Stimulated activated naive CD4-positive, alpha-beta T cell (primary cell): ENCODE data around the gene NARS2.

ENCODE experiments used
- DNase-seq, 6 experiments: peaks; one replicate each; lab custom pipeline; 2025; lab: John Stamatoyannopoulos, UW

The NARS2 gene

DNA sequence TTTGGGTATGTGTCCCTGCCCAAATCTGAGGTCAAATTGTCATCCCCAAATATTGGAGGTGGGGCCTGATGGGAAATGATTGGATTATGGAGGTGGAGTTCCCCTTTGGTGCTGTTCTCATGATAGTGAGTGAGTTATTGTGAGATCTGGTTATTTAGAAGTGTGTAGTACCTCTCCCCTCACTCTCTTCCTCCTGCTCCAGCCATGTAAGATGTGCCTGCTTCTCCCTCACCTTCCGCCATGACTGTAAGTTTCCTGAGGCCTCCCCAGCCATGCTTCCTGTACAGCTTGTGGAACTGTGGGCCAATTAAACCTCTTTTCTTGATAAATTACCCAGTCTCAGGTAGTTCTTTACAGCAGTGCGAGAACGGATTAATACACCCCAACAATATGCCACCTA is 166.0 kb downstream of the NARS2 start:
- DNase-seq = no peak

DNA sequence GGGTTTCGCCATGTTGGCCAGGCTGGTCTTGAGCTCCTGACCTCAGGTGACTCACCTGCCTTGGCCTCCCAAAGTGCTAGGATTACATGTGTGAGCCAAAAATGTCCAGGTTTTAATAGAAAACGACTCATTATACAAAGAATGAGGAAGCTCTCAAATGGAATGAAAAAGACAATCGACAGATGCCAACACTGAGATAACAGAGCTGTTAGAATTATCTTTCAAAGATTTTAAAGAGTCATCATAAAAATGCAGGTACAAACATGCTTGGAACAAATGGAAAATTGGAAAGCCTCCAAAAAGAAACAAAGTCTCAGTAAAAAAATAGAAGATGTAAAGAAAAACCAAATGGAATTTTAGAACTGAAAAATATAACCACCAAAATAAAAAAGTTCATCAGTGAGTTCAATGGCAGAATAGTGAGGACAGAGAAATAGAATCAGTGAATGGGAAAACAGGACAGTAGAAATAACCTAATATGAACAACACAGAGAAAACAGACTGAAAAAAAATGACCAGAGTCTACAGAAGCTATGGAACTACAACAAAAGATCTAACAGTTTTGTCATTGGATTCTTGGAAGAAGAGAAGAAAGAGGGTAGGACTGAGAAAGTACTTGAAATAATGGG is 168.0 kb downstream of the NARS2 start:
- no peak for DNase-seq

DNA sequence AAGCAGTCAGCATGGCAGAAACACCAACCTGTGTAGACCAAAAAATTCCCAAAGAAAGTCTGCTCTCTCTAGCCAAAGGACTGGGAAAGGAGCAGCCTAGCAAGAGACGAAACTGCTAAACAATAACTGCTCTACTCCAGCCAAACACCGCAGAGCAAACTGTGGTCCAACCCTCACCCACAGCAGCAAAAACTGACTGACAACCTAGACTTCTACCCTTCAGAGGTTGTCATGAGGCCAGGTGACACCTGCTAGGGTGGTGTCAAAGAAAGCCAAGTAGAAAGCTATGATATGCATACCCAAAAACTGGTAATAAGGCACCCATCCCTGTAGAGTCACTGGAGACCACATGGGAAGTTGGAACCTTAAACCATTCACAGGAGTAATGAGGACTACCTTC is 168.9 kb downstream of the NARS2 start:
- no peak for DNase-seq

DNA sequence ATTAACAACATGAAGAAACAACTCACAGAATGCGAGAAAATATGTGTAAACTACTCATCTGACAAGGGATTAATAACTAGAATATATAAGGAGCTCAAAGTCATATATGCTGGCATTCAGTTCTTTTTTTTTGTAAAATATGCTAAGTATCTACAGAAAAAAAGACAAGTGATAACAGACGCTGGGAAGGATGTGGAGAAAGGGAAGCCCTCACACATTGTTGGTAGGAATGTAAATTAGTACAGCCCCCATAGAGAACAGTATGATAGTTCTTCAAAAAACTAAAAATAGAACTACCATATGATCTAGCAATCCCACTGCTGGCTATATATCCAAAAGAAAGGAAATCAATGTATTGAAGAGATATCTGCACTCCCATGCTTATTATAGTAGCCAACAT is 170.9 kb downstream of the NARS2 start:
- no peak for DNase-seq

DNA sequence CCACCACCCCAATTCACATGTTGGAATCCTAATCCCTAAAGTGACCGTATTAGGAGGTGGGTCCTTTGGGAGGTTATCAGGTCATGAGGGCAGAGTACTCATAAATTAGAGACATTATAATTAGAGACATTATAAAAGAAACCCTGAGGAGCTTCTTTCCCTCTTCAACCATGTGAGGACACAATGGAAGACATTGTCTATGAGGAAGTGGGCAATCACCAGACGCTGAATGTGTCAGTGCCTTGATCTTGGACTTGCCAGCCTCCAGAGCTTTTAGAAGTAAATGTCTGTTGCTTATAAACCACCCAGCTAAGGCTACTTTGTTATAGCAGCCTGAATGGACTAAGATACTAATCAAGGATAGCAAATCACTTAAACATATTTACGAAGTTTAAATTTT is 171.8 kb downstream of the NARS2 start:
- no peak for DNase-seq

DNA sequence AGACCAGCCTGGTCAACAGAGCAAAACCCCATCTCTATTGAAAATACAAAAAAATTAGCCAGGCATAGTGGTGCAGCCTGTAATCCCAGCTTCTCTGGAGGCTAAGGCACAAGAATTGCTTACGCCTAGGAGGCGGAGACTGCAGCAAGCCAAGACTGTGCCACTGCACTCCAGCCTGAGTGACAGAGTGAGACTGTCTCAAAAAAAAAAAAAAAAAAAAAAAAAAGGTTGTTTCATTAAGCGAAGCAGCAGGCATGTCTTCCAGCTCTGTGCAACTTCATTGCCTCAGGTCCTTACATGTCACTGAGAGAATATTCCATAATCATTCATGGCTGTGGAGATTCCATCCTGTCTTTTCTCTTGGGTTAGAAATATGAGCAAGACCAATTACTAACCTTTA is 174.0 kb downstream of the NARS2 start:
- no peak for DNase-seq

DNA sequence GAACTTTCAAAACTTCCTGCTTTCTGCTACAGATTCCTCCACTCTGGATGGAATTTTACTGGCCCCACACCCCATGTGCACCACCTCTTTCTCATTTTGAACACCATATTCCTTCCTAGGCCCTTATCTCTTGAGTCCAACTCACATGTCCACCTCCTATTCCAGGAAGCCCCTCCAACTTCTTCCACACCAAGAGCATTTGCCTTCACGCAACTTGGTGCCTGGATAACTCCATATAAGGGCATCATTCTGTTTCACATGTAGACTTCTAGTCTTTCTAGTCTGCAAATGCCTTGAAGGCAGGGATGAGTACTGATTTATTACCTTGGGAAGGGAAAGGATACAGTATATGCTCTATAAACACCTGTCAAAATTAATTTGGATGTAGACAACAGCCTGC is 174.5 kb downstream of the NARS2 start:
- no peak for DNase-seq

DNA sequence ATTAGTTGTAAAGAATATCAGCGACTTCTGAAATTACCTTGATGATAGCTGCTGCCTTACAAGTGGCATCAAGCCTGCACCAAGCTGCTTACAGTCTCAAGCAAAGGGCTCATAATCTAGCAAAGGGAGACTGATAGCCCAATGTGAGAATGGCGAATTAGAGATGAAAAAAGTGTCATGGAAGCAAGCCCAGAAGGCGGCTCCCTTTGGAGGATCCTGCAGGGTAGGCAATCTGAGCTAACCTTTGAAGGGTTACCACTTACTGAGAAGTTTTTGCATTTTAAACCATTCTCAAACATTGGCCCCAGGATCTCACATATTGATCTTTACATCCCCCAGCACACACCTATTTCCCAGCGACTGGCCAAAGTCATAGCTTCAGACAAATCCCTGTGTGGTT is 175.5 kb downstream of the NARS2 start:
- DNase-seq = no peak

DNA sequence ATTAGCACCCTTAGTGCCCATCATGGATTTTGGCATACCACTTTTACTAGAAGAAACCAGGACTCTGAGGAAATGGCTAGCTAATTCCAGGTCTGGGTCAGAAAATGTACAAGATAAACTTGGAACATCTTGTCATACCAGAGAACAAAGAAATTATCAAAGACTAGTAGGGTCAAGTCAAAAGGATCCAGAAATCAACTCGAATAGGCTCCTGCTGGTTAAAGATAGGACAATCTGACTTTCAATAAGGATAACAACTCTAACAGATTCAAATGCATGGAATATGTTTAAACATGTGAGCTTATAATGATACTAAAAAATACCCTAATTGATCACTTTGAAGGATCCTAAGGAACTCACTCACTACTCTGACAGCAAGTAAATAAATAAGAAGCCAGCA is 175.9 kb downstream of the NARS2 start:
- DNase-seq = no peak

DNA sequence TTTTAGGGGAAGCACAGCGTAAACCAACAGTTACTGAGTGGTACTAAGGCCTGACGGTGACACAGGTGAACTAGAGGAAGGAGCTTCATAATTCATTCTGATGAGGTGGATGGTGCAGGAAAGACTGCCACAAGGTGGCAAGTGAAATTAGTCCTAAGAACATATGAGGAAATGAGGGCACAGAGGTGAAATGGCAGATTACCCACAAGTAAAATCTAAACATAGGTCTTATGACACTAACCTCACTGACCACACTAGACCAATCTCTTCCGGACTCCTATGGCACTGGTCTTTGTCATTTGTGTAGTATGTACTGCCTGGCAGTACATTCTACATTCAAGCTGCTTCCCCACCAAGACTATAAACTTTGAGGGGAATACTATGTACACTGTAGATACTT is 177.3 kb downstream of the NARS2 start:
- no peak for DNase-seq

DNA sequence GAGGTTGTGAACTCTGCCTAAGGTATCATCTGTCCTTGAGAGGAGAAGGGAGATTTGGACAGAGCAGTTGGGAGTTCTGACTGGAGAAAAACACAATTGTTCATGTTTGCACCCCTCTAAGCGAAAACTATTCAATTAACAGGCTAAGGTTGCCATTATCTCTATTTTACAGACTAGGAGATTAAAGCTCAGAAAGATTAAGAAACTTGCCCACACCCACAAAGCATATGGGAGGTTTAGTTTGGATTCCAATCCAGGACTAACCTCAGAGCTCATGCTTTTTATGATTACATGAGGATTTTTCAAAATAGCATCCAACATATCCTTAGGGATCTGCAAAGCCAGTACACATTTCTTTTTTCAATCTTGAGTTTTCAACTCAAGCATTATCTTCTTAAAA is 179.1 kb downstream of the NARS2 start:
- DNase-seq = no peak

DNA sequence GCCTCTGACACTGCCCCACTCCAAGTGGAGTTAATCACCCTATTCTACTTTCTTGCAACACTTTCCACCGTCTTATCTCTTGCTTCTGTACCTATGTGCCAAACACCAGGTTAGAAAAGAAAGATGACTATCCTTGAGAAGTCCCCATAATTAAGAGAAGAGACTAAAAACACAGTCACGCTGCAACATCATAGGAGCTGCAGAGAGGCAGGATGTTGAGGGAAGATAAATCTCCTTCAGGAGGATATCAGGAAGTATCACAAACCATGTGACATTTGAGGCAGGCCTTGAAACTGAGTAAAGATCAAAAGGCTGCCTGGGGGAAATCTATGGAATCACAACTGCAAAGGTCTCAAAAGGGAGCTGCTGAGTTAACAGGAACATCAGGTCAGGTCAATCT is 181.8 kb downstream of the NARS2 start:
- no peak for DNase-seq

DNA sequence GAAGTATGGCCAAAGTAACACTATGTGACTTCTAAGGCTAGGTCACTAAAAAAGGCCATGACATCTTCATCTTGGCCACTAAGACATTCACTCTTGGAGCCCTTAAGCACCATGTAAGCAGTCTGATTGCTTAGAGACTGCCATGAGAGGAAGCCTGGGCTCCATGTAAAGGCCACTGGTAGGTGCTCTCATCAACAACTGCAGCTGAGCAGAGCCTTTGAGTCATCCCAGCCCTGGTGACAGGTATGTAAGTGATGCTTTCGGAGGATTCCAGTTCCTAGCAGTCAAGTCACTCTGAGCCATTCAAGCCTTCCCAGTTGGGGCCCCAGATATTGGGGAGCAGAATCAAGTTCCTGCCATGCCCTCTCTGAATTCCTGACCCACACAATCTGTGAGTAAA is 183.2 kb downstream of the NARS2 start:
- DNase-seq = no peak

DNA sequence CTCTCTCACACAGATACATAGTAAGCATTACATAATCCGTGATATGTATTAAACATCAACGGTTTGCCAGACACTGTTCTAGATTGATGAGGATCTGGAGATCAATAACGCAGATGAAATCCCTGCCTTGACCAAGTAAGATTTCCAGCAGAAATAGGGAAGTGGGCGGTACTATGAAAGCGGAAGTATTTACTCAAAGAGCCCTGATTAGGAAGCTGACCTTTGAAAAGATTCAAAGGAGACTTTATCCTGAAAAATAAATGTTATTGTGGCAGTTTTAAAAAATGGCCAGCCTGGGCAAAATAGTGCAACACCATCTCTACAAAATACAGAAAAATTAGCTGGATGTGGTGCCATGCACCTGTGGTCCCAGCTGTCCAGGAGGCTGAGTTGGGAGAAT is 183.9 kb downstream of the NARS2 start:
- no peak for DNase-seq

DNA sequence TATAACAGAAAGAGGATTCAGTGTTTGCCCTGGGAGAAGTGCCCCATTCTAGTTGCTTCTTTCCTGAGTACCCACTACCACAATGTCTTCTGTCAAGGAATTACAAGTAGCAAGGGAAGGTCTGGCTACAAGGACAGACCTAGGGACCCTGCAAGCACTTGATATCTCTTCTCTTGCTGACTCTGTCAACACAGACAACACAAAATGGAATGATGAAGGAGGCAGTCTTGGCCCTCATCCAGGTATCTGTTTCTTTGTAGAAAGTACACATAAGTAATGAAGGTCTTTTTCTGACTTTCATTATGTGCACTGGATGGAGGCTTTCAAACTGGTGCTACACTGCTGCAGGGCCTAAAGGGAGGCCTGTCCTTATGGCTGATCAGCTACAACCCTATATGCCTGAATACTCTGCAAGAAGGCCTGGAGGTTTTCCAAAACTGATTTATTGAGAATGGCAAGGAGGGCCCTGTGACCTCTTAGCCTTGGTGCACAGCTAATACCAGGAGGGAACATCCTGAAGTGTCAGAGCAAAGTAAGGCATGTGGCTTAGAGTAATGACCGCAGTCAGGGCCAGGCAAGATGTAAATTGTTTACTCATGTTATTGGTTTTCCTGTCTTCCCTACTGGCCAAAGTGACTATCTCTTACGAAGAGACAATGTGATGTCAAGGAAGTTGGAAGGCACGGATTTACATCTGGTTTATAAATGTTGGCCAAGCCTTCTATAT is 188.3 kb downstream of the NARS2 start:
- DNase-seq = no peak
